Measurements from ENCODE around the gene LRBA. TPM values are rescaled to one million over a fixed set of nuclear protein-coding genes. Genes with fewer than 3 reads are reported as not detected.

The LRBA gene
- total and polyA plus RNA-seq, 2 donors (not counting 3 experiments of a cell fraction or from before 2014, with no cell fraction given), result 18.0 to 35.1 TPM

- Histone ChIP-seq H3K27me3 (ENCODE audit: control insufficient read depth in 2 of 2, insufficient read depth in 2 of 2, low read length in 2 of 2) (no peaks in the 10 kb centered on the region), H4K20me1 (replicated peaks; ENCODE audit: control insufficient read depth, extremely low read depth, insufficient read depth, low read length) (no peaks in the 10 kb centered on the region), H3K9me3 (replicated peaks; ENCODE audit: control insufficient read depth, insufficient read depth, low read length) (no peaks in the 10 kb centered on the region), H3K9me1 (replicated peaks; ENCODE audit: control insufficient read depth, extremely low read depth, insufficient read depth, low read length) (no peaks in the 10 kb centered on the region), H3K4me2 (ENCODE audit: insufficient read depth, low read length) (no peak overlapping the region), H3K79me2 (ENCODE audit: control insufficient read depth, insufficient read depth, low read length) (no peaks in the 10 kb centered on the region), H3K36me3 (ENCODE audit: control insufficient read depth in 2 of 2, extremely low read depth in 1 of 2, insufficient read depth in 2 of 2, low read length in 2 of 2) (no peaks in the 10 kb centered on the region), H3K27ac (ENCODE audit: insufficient read depth, low read depth, low read length) (no peak overlapping the region), H3K9ac (replicated peaks; ENCODE audit: extremely low read depth, insufficient read depth, low read length) (no peak overlapping the region), H3K4me1 (ENCODE audit: control insufficient read depth, extremely low read depth, insufficient read depth, low read length) (no peaks in the 10 kb centered on the region), H3K4me3 (replicated peaks in 1 of 3; ENCODE audit: insufficient read depth in 1 of 3, low read depth in 1 of 3, low read length in 3 of 3) (no peak overlapping the region), H2AFZ (ENCODE audit: low read depth, low read length) (no peak overlapping the region)
- FAIRE-seq (no peak), DNase-seq (ENCODE audit: low read depth, low spot score) (no peak)
- no peak for TF ChIP-seq GATA2 (IDR thresholded peaks at IDR 0.05; ENCODE audit: insufficient read depth, insufficient read length, low read depth, low read length)
- TF ChIP-seq POLR2AphosphoS5 (IDR thresholded peaks at IDR 0.05; ENCODE audit: insufficient read depth, low read depth, low read length), result no peak
- no peak for TF ChIP-seq EZH2 (IDR thresholded peaks at IDR 0.05; ENCODE audit: borderline replicate concordance, low read depth, low read length, severe bottlenecking)
- TF ChIP-seq JUN (IDR thresholded peaks at IDR 0.05; ENCODE audit: borderline replicate concordance, insufficient read depth, insufficient read length, low read depth), result no peak
- TF ChIP-seq MYC (IDR thresholded peaks at IDR 0.05; ENCODE audit: low read depth, low read length), result no peak
- TF ChIP-seq FOS (IDR thresholded peaks at IDR 0.05; ENCODE audit: borderline replicate concordance, insufficient read depth, low read length), result no peak
- no peak for TF ChIP-seq CTCF (IDR thresholded peaks at IDR 0.05; ENCODE audit: extremely low read depth in 1 of 2, insufficient read depth in 1 of 2, low read depth in 1 of 2, low read length in 2 of 2)
- TF ChIP-seq POLR2A (IDR thresholded peaks at IDR 0.05; ENCODE audit: low read depth, low read length), result no peak
- no peak for TF ChIP-seq MAX (IDR thresholded peaks at IDR 0.05; ENCODE audit: insufficient read depth, insufficient read length)
- ChIA-PET CTCF (interaction anchor here (1.1 to 1.2 kb wide), 2 partner anchors 13 to 44 kb away, joined by 3 to 6 read pairs; no protein-coding TSS in a partner anchor), POLR2A (no interaction called here)
- dilution Hi-C loops (cut with MboI; ENCODE audit: extremely low pct_ligation_motif_present, low sequenced_read_pairs), result no loop called here
- no TSS peak for BruUV-seq (replicated peaks)
- intact Hi-C loops (cut with micrococcal nuclease), result no loop called here
These were observed 517.5 kb downstream of the LRBA start for GRCh38 chr4:150497612-150498011.
